GM12875 (cell line): ENCODE results near the gene SLC27A4.

ENCODE experiments used
- H3K4me3 ChIP-seq: one replicate; pipeline ENCODE4 v1.5.1; 2011; ENCODE audit warnings: low read depth, low read length, control low read depth
- CTCF ChIP-seq: IDR thresholded peaks from 2 replicates; pipeline ENCODE4 v1.5.1; 2011; ENCODE audit warnings: low read depth, mild to moderate bottlenecking, control low read depth, inconsistent platforms, low read length, moderate library complexity, borderline replicate concordance; ENCODE audit not compliant: insufficient read depth

Gene SLC27A4

GRCh38 chr9:128409450-128409849 lies 69.1 kb downstream of the SLC27A4 start:
- no peak for TF ChIP-seq CTCF
- H3K4me3 ChIP-seq = no peak overlapping the region

DNA sequence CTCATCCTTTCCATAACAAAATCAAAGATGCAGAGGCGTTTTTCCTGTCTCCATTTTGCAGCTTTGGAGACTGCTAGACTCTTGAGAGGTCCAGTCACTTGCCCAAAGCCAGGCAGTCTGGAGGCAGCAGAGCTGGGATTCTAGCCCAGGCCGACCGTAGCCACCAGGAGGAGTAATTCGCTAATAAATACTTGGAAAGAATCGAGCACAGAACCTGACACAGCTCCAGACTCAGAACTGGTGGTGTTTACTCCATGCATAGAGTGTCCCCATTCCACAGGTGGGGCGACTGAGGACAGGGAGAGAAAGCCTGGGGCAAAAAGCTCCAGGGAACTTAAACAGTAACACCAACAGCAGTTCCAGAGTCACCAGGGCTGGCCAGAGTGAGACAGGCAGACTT lies 69.7 kb downstream of the SLC27A4 start:
- H3K4me3 ChIP-seq = no peak overlapping the region
- no peak for TF ChIP-seq CTCF
